B cell (primary cell): ENCODE data around the gene PTPRE.

Experiments
- EZH2 ChIP-seq: IDR thresholded peaks from 2 replicates; pipeline ENCODE4 v1.6.1; 2012; ENCODE audit warnings: borderline replicate concordance, low read depth, mild to moderate bottlenecking, moderate library complexity, low read length; ENCODE audit not compliant: insufficient read depth, poor library complexity, severe bottlenecking
- TF ChIP-seq, protein P1 (sequence below): fragments of 200-600 bp; IDR thresholded peaks from one replicate; pipeline ENCODE4 v1.8.0; 2022; ENCODE audit warnings: antibody characterized with exemption, mild to moderate bottlenecking

DNA sequence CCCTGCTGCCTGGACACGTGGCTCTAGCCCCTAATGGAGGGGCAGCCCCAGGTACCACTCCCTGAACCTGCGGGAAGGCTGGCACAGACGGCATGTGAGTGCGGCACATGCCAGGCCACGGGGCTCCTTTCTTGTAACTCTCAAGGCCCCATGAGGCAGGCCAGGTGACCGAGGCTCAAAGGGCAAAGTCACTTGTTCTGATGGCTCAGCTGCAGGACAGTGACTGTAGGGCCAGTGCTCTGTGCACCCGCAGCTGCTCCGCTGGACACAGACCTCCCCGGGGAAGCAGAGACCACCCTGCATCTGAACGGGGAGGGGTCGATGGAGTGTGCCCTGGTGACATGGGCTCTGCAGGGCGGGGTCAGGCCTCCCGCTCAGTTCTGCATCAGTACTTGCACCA, 55.3 kb downstream of the PTPRE start:
- no peak for TF ChIP-seq EZH2
- TF ChIP-seq, protein P1, sequence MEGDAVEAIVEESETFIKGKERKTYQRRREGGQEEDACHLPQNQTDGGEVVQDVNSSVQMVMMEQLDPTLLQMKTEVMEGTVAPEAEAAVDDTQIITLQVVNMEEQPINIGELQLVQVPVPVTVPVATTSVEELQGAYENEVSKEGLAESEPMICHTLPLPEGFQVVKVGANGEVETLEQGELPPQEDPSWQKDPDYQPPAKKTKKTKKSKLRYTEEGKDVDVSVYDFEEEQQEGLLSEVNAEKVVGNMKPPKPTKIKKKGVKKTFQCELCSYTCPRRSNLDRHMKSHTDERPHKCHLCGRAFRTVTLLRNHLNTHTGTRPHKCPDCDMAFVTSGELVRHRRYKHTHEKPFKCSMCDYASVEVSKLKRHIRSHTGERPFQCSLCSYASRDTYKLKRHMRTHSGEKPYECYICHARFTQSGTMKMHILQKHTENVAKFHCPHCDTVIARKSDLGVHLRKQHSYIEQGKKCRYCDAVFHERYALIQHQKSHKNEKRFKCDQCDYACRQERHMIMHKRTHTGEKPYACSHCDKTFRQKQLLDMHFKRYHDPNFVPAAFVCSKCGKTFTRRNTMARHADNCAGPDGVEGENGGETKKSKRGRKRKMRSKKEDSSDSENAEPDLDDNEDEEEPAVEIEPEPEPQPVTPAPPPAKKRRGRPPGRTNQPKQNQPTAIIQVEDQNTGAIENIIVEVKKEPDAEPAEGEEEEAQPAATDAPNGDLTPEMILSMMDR: no peak
